GM12891 (cell line): ENCODE data around the gene DGKI.

ENCODE experiments used
- PAX5 ChIP-seq: IDR thresholded peaks from 2 replicates; pipeline ENCODE4 v1.6.1; 2011; ENCODE audit warnings: low read length, moderate library complexity, mild to moderate bottlenecking; ENCODE audit not compliant: insufficient read depth, severe bottlenecking
- POLR2A ChIP-seq: IDR thresholded peaks from 2 replicates; pipeline ENCODE4 v1.6.1; 2011; ENCODE audit warnings: low read depth, low read length, control low read depth
- POLR2AphosphoS5 ChIP-seq: IDR thresholded peaks from 2 replicates; pipeline ENCODE4 v1.6.1; 2011; ENCODE audit warnings: low read depth, low read length, control low read depth
- SPI1 ChIP-seq: IDR thresholded peaks from 2 replicates; pipeline ENCODE4 v1.6.1; 2011; ENCODE audit warnings: low read depth, low read length, control low read depth
- TAF1 ChIP-seq: IDR thresholded peaks from 2 replicates; pipeline ENCODE4 v1.6.1; 2011; ENCODE audit warnings: low read depth, low read length, control low read depth

GRCh38 chr7:137331378-137331777 lies 515.4 kb downstream of the DGKI start:
- TF ChIP-seq SPI1, result no peak
- no peak for TF ChIP-seq POLR2AphosphoS5
- no peak for TF ChIP-seq POLR2A
- TF ChIP-seq TAF1, result no peak
- no peak for TF ChIP-seq PAX5
